ENCODE data around the gene SAPCD1.

SAPCD1 gene

GRCh38 chr6:31811645-31812044 is 49.2 kb downstream of the SAPCD1 start:
- DNase-seq (ENCODE audit: low read depth) = no peak
- H3K4me3 ChIP-seq (ENCODE audit: low read depth, low read length) = no peak overlapping the region
- TF ChIP-seq MAX (IDR thresholded peaks at IDR 0.05; ENCODE audit: low read depth, low read length) = no peak
- no peak for TF ChIP-seq MYC (IDR thresholded peaks at IDR 0.05; ENCODE audit: low read depth, low read length)
- TF ChIP-seq CTCF (IDR thresholded peaks at IDR 0.05; ENCODE audit: low read depth, low read length) = no peak
- TF ChIP-seq POLR2A (IDR thresholded peaks at IDR 0.05; ENCODE audit: extremely low read depth, insufficient read length) = no peak

GRCh38 chr6:31813465-31813849 is 51.0 kb downstream of the SAPCD1 start:
- no peak for DNase-seq (ENCODE audit: low read depth)
- no peak for TF ChIP-seq CTCF (IDR thresholded peaks at IDR 0.05; ENCODE audit: low read depth, low read length)
- no peak for TF ChIP-seq MYC (IDR thresholded peaks at IDR 0.05; ENCODE audit: low read depth, low read length)
- no peak for TF ChIP-seq MAX (IDR thresholded peaks at IDR 0.05; ENCODE audit: low read depth, low read length)
- TF ChIP-seq POLR2A (IDR thresholded peaks at IDR 0.05; ENCODE audit: extremely low read depth, insufficient read length) = no peak
- H3K4me3 ChIP-seq (ENCODE audit: low read depth, low read length) = no peak overlapping the region

Measured in NB4 (cell line).